Liver (tissue), 3 donors: Measurements from ENCODE around the gene C7orf57.

Experiments
- FOXA1 ChIP-seq: IDR thresholded peaks from 2 replicates; pipeline ENCODE4 v1.6.1; 2016; ENCODE audit warnings: antibody characterized with exemption
- GABPA ChIP-seq, 2 donors: IDR thresholded peaks in 1 of 2; conservative IDR thresholded peaks in 1 of 2; 2 replicates each; pipeline ENCODE4 v1.6.1; 2016; ENCODE audit warnings: antibody characterized with exemption in 2 of 2, mild to moderate bottlenecking in 1 of 2, moderate library complexity in 1 of 2
- JUND ChIP-seq, 2 donors: IDR thresholded peaks; 2 replicates each; pipeline ENCODE4 v1.6.1; 2016; ENCODE audit warnings: antibody characterized with exemption in 2 of 2
- RAD21 ChIP-seq, 2 donors: IDR thresholded peaks; 2 replicates each; pipeline ENCODE4 v1.6.1; 2016; ENCODE audit warnings: antibody characterized with exemption in 2 of 2, mild to moderate bottlenecking in 2 of 2
- RXRA ChIP-seq, 2 donors: IDR thresholded peaks; 2 replicates each; pipeline ENCODE4 v1.6.1; 2017 to 2018; ENCODE audit warnings: antibody characterized with exemption in 2 of 2, mild to moderate bottlenecking in 1 of 2
- SP1 ChIP-seq: IDR thresholded peaks from 2 replicates; pipeline ENCODE4 v1.6.1; 2018; ENCODE audit warnings: antibody characterized with exemption, mild to moderate bottlenecking
- TAF1 ChIP-seq: conservative IDR thresholded peaks from 2 replicates; pipeline ENCODE4 v1.6.1; 2016; ENCODE audit warnings: antibody characterized with exemption, mild to moderate bottlenecking
- YY1 ChIP-seq: IDR thresholded peaks from 2 replicates; pipeline ENCODE4 v1.6.1; 2016; ENCODE audit warnings: antibody characterized with exemption, mild to moderate bottlenecking
- TF ChIP-seq, protein P1 (sequence below): fragments of 150-350 bp; IDR thresholded peaks from 2 replicates; pipeline ENCODE4 v1.5.1; 2017; ENCODE audit warnings: improper control_type of control experiment, low read depth, low read length; ENCODE audit not compliant: missing input control
- TF ChIP-seq, protein P2 (sequence below): IDR thresholded peaks from 2 replicates; pipeline ENCODE4 v1.6.1; 2016; ENCODE audit warnings: antibody characterized with exemption
- TF ChIP-seq, protein P3 (sequence below): IDR thresholded peaks from 2 replicates; pipeline ENCODE4 v1.6.1; 2016; ENCODE audit warnings: antibody characterized with exemption
- TF ChIP-seq, protein P4 (sequence below): IDR thresholded peaks from 2 replicates; pipeline ENCODE4 v1.6.1; 2016; ENCODE audit warnings: antibody characterized with exemption
- TF ChIP-seq, protein P5 (sequence below): IDR thresholded peaks from 2 replicates; pipeline ENCODE4 v1.6.1; 2016; ENCODE audit warnings: antibody characterized with exemption, mild to moderate bottlenecking
- donor health status: healthy.
- donor health status: healthy.

DNA sequence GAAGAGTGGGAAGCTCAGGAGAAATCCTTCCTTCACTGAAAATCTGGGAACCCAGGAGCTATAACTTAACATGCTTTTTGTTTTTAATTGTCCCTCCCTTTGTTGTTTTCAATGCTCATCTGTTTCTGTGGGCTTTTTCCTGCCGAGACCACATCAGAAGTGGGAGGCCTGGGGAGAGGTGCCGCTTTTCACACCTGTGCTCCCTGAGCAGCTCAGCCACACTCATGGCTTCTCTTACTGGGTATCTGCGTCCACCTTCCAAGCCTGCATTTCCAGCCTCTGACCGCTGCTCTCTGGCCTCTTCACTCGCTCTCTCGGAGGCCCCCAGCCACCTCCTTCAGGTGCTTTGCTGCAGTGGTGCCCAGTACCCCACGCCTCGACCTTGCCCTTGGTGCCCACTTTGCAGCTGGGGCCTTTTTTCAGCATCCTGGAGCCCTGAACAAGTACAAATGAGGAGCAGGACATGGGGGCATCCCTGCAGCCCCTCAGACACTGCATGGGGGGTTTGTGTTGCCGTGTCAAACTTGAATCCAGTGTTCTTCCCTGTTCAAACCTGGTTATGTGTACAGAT lies 9.9 kb downstream of the C7orf57 start:
- no peak for TF ChIP-seq JUND (IDR thresholded peaks at IDR 0.05)
- TF ChIP-seq, protein P1, sequence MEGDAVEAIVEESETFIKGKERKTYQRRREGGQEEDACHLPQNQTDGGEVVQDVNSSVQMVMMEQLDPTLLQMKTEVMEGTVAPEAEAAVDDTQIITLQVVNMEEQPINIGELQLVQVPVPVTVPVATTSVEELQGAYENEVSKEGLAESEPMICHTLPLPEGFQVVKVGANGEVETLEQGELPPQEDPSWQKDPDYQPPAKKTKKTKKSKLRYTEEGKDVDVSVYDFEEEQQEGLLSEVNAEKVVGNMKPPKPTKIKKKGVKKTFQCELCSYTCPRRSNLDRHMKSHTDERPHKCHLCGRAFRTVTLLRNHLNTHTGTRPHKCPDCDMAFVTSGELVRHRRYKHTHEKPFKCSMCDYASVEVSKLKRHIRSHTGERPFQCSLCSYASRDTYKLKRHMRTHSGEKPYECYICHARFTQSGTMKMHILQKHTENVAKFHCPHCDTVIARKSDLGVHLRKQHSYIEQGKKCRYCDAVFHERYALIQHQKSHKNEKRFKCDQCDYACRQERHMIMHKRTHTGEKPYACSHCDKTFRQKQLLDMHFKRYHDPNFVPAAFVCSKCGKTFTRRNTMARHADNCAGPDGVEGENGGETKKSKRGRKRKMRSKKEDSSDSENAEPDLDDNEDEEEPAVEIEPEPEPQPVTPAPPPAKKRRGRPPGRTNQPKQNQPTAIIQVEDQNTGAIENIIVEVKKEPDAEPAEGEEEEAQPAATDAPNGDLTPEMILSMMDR = no peak
- TF ChIP-seq FOXA1 = no peak
- TF ChIP-seq, protein P2, sequence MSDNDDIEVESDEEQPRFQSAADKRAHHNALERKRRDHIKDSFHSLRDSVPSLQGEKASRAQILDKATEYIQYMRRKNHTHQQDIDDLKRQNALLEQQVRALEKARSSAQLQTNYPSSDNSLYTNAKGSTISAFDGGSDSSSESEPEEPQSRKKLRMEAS = no peak
- no peak for TF ChIP-seq TAF1
- no peak for TF ChIP-seq YY1
- TF ChIP-seq, protein P3, sequence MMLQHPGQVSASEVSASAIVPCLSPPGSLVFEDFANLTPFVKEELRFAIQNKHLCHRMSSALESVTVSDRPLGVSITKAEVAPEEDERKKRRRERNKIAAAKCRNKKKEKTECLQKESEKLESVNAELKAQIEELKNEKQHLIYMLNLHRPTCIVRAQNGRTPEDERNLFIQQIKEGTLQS = no peak
- TF ChIP-seq RAD21 (IDR thresholded peaks at IDR 0.05) = no peak
- TF ChIP-seq, protein P4, sequence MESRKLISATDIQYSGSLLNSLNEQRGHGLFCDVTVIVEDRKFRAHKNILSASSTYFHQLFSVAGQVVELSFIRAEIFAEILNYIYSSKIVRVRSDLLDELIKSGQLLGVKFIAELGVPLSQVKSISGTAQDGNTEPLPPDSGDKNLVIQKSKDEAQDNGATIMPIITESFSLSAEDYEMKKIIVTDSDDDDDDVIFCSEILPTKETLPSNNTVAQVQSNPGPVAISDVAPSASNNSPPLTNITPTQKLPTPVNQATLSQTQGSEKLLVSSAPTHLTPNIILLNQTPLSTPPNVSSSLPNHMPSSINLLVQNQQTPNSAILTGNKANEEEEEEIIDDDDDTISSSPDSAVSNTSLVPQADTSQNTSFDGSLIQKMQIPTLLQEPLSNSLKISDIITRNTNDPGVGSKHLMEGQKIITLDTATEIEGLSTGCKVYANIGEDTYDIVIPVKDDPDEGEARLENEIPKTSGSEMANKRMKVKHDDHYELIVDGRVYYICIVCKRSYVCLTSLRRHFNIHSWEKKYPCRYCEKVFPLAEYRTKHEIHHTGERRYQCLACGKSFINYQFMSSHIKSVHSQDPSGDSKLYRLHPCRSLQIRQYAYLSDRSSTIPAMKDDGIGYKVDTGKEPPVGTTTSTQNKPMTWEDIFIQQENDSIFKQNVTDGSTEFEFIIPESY = no peak
- no peak for TF ChIP-seq GABPA (IDR thresholded peaks at IDR 0.05 in 1 of 2, conservative IDR thresholded peaks at IDR 0.05 in 1 of 2)
- TF ChIP-seq, protein P5, sequence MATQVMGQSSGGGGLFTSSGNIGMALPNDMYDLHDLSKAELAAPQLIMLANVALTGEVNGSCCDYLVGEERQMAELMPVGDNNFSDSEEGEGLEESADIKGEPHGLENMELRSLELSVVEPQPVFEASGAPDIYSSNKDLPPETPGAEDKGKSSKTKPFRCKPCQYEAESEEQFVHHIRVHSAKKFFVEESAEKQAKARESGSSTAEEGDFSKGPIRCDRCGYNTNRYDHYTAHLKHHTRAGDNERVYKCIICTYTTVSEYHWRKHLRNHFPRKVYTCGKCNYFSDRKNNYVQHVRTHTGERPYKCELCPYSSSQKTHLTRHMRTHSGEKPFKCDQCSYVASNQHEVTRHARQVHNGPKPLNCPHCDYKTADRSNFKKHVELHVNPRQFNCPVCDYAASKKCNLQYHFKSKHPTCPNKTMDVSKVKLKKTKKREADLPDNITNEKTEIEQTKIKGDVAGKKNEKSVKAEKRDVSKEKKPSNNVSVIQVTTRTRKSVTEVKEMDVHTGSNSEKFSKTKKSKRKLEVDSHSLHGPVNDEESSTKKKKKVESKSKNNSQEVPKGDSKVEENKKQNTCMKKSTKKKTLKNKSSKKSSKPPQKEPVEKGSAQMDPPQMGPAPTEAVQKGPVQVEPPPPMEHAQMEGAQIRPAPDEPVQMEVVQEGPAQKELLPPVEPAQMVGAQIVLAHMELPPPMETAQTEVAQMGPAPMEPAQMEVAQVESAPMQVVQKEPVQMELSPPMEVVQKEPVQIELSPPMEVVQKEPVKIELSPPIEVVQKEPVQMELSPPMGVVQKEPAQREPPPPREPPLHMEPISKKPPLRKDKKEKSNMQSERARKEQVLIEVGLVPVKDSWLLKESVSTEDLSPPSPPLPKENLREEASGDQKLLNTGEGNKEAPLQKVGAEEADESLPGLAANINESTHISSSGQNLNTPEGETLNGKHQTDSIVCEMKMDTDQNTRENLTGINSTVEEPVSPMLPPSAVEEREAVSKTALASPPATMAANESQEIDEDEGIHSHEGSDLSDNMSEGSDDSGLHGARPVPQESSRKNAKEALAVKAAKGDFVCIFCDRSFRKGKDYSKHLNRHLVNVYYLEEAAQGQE = no peak
- TF ChIP-seq RXRA (IDR thresholded peaks at IDR 0.05) = no peak
- no peak for TF ChIP-seq SP1
